ENCODE results near the gene SOX13. TPM values are rescaled to one million over a fixed set of nuclear protein-coding genes. Genes with fewer than 3 reads are reported as not detected.

The SOX13 gene
- total RNA-seq, 4 donors from 2014 or later: 10.8 to 52.0 (median 18.7) TPM

DNA sequence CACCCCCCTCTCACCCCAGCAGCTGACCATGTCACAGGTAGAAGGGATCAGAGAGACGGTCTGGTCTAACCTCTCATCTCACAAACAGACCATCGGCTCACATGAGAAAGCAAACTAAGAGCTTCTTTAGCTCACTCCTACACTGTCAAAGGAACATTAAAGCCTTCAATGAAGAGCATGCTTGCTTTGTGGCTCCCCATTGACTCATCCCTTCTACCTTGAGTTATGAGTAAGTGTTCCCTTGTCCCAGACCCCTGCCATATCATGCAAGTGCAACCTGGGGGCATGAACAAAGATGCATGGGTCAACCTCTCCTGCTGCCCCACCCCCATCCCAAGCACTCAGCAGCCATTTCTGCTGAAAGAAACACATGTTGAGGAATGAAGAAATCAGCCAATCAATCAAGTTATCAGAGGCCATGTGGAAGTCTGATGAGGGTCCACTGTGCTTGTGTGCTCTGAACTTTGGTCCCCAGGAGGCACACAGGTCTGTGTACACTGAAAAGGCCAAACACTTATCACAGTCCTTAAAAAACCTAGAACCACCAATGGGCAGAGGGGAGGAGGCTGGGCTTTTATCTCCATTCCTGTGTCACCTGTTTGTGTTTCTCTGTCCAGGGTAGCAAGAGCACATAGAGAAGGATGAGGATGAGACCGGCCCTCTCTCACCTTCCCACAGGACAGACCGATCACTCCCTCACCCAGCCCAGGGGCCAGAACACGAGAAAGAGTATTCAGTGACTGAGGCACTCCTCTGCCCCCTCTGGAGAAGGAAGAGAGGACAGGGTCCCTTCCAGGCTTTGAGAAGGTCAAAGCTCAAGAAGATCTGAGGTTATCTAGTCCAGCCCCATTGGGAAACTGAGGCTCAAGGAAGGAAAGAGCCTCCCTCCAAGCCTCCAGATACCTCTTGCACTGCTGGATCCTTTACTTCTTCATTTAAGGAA is 69.4 kb downstream of the SOX13 start:
- DNase-seq (ENCODE audit: low spot score): no peak
- TF ChIP-seq CTCF (IDR thresholded peaks at IDR 0.05): no peak

DNA sequence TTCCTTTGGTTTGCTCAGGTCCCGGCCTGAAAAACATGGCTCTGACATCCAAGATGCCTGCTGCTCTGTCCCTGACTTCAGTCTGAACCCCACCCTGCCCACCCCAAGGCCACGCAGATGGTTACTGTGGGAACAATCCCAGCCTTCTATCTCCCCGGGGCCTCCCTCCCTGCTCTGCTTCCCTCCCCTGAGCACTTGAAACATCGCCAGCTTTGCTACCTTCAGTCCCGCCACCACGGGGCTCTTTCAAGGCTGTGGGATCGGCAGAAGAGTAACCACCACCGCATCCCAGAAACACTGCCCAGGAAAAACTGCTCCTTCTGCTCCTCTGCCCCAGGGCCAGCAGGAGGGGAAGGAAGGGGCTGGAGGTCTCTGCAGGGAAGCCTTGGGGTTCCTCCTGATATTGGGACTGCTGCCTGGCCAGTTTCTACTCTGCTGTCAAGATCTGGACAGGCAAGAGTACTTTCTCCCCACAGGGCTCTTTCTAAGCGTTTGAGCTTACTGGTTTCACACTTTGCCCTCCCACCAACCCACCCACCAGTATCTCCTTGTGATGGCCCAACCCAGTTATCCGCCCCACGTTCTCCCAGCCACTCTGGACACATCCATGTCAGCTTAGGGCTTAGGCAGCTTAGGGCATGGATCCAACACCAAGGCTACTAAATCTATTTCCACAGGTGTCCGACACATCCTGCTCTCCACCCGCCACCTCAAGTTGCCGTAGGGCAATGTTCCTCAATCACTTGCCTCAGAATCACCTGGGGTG is 70.5 kb downstream of the SOX13 start:
- TF ChIP-seq CTCF (IDR thresholded peaks at IDR 0.05): no peak
- DNase-seq (ENCODE audit: low spot score) (no peak), ATAC-seq (ENCODE audit: low FRiP score) (no peak)

More for the DNA sequence above, 69.4 kb downstream of the SOX13 start:
- ATAC-seq (ENCODE audit: low FRiP score): no peak

DNA sequence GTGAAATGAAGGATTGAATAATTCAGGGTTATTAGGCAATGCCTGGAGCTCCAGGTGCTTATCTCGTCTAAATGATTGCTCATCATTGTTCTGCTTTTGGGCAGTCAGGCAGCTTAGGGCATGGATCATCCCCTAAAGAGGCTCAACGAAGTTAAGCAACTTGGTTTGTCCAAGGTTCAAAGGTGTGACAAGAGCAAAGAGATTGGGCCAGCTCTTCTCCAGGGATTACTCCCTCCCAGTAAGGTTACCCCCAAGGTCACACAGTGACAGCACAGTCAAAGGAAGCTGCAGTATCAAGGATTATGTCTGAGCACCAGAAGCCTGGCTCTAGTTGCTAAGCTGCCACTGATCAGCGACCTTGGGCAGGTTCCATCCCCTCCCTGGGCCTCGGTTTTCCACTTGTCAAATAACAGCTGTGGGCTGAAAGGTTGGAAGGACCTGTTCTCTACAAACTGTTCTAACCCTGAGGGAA is 72.2 kb downstream of the SOX13 start:
- no peak for TF ChIP-seq CTCF (IDR thresholded peaks at IDR 0.05)
- peak; percentile 26 for ATAC-seq (ENCODE audit: low FRiP score)
- DNase-seq (ENCODE audit: low spot score): no peak

GRCh38 chr1:204146309-204146708 is 73.4 kb downstream of the SOX13 start:
- ATAC-seq (ENCODE audit: low FRiP score) (no peak), DNase-seq (ENCODE audit: low spot score) (no peak)
- TF ChIP-seq CTCF (IDR thresholded peaks at IDR 0.05): no peak

GRCh38 chr1:204146965-204147364 is 74.0 kb downstream of the SOX13 start:
- no peak for TF ChIP-seq CTCF (IDR thresholded peaks at IDR 0.05)
- DNase-seq (ENCODE audit: low spot score) (no peak), ATAC-seq (ENCODE audit: low FRiP score) (no peak)

DNA sequence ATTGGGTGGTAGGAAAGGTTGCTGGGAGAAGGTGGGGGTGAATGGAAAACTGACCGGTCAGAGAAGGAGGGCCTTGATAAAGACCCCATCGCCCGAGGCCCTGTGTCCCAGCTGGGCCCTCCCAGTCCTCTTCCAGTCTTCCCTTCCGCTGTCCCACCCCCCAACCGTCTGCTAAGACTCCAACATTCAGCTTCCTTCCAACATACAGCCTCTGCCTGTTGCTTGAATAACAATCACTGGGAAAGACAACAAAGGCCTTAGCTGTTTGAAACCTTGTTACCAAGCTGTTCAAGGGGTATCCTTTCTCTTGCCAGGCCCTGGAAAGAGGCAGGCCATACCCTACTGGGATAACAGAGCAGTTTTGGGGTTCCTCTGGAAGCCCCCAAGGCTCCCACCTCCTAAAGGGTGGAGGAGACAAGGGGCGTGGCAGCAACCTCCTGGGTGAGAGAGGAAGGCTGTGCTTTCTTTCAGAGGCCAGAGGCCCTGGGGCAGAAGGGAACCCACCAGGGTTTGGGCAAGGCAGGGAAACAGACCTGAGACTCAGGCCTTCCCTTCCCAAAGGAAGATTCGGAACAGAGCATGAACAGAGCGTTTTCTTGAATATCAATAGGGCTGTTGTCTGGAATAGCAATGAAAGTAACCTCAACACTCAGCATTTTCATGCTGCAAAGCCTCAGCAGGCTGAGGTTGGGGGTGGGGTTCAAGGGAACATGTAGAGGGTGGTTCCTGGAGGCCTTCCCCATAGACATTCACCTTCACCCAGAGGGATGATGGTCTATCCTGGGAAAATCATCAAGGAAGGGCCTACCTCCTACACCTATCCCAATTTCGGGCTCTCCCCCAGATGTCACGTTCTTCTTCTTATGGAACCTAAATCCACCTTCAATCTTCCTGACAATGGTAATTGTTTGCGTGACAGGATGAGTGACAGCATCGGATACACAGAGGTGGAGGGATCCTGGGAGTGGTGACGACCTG is 74.8 kb downstream of the SOX13 start:
- ATAC-seq (ENCODE audit: low FRiP score): no peak
- TF ChIP-seq CTCF (IDR thresholded peaks at IDR 0.05): no peak
- no peak for DNase-seq (ENCODE audit: low spot score)
